Stimulated activated naive CD4-positive, alpha-beta T cell (primary cell): Measurements from ENCODE around the gene OR51S1.
"Not testable (repeated sequence)": the region's sequence is repeated elsewhere in the genome, so short reads cannot be mapped to it uniquely, and the experiment has no call there.

Experiments used
- DNase-seq, 6 experiments: peaks; one replicate each; lab custom pipeline; 2025; lab: John Stamatoyannopoulos, UW

Gene OR51S1

GRCh38 chr11:4804280-4804679, 44.7 kb downstream of the OR51S1 start, which contains the start of gene OR52R1:
Gene OR52R1 (minus strand): TSS chr11:4804380. CDS start chr11:4804380, 0 bp downstream.
- DNase-seq: no peak

- DNase-seq: not testable (repeated sequence)
Observed at GRCh38 chr11:4801316-4801715, 47.7 kb downstream of the OR51S1 start.

GRCh38 chr11:4798427-4799183, 50.4 kb downstream of the OR51S1 start:
- DNase-seq: no peak
